Liver (tissue), 3 donors: ENCODE measurements around the gene PKIG.

Experiments
- EGR1 ChIP-seq, 2 donors: IDR thresholded peaks; 2 replicates each; pipeline ENCODE4 v1.6.1; 2016 to 2018; ENCODE audit warnings: antibody characterized with exemption in 2 of 2, low read depth in 2 of 2
- FOXA2 ChIP-seq: IDR thresholded peaks from 2 replicates; pipeline ENCODE4 v1.6.1; 2016; ENCODE audit warnings: antibody characterized with exemption
- GABPA ChIP-seq, 2 donors: IDR thresholded peaks in 1 of 2; conservative IDR thresholded peaks in 1 of 2; 2 replicates each; pipeline ENCODE4 v1.6.1; 2016; ENCODE audit warnings: antibody characterized with exemption in 2 of 2, mild to moderate bottlenecking in 1 of 2, moderate library complexity in 1 of 2
- HNF4A ChIP-seq, 2 donors: conservative IDR thresholded peaks; 2 replicates each; pipeline ENCODE4 v1.6.1; 2016; ENCODE audit warnings: antibody characterized with exemption in 2 of 2, mild to moderate bottlenecking in 2 of 2
- JUND ChIP-seq, 2 donors: IDR thresholded peaks; 2 replicates each; pipeline ENCODE4 v1.6.1; 2016; ENCODE audit warnings: antibody characterized with exemption in 2 of 2
- SP1 ChIP-seq: IDR thresholded peaks from 2 replicates; pipeline ENCODE4 v1.6.1; 2018; ENCODE audit warnings: antibody characterized with exemption, mild to moderate bottlenecking
- TAF1 ChIP-seq: conservative IDR thresholded peaks from 2 replicates; pipeline ENCODE4 v1.6.1; 2016; ENCODE audit warnings: antibody characterized with exemption, mild to moderate bottlenecking
- YY1 ChIP-seq: IDR thresholded peaks from 2 replicates; pipeline ENCODE4 v1.6.1; 2016; ENCODE audit warnings: antibody characterized with exemption, mild to moderate bottlenecking
- TF ChIP-seq, protein P1 (sequence below): fragments of 150-350 bp; IDR thresholded peaks from 2 replicates; pipeline ENCODE4 v1.5.1; 2017; ENCODE audit warnings: improper control_type of control experiment, low read depth, low read length; ENCODE audit not compliant: missing input control
- TF ChIP-seq, protein P2 (sequence below): IDR thresholded peaks from 2 replicates; pipeline ENCODE4 v1.6.1; 2016; ENCODE audit warnings: antibody characterized with exemption
- donor health status: healthy.
- donor health status: healthy.

DNA sequence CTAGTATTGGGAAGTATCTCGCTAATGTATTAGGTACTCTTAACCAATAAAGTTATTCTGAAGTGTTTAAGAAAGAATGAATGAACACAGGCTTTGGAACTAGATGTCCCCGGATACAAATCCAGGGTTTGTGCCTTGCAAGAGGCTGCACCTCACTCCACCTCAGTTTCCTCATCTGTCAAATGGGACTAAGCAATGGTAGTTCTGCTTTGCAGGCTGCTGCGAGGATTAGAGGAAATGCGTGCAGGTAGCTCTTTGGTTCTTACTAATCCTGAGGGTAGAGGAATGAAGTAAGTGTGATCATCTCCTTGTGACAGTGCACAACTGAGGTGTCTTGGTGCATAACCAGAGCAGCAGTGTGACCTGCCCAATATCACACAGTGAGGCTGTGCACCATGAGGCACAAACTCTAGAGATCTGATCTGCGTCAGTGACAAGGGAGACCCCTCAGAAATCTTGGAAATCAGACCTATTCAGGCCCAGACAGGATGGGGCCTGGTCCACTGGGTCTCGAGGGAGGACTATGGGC is 42.4 kb downstream of the PKIG start:
- TF ChIP-seq, protein P1, sequence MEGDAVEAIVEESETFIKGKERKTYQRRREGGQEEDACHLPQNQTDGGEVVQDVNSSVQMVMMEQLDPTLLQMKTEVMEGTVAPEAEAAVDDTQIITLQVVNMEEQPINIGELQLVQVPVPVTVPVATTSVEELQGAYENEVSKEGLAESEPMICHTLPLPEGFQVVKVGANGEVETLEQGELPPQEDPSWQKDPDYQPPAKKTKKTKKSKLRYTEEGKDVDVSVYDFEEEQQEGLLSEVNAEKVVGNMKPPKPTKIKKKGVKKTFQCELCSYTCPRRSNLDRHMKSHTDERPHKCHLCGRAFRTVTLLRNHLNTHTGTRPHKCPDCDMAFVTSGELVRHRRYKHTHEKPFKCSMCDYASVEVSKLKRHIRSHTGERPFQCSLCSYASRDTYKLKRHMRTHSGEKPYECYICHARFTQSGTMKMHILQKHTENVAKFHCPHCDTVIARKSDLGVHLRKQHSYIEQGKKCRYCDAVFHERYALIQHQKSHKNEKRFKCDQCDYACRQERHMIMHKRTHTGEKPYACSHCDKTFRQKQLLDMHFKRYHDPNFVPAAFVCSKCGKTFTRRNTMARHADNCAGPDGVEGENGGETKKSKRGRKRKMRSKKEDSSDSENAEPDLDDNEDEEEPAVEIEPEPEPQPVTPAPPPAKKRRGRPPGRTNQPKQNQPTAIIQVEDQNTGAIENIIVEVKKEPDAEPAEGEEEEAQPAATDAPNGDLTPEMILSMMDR: no peak
- TF ChIP-seq FOXA2: no peak
- TF ChIP-seq GABPA (IDR thresholded peaks at IDR 0.05 in 1 of 2, conservative IDR thresholded peaks at IDR 0.05 in 1 of 2): no peak
- TF ChIP-seq JUND (IDR thresholded peaks at IDR 0.05): no peak
- no peak for TF ChIP-seq SP1
- TF ChIP-seq YY1: no peak
- no peak for TF ChIP-seq HNF4A (conservative IDR thresholded peaks at IDR 0.05)
- TF ChIP-seq EGR1 (IDR thresholded peaks at IDR 0.05; ENCODE audit: low read depth in 2 of 2): no peak
- TF ChIP-seq, protein P2, sequence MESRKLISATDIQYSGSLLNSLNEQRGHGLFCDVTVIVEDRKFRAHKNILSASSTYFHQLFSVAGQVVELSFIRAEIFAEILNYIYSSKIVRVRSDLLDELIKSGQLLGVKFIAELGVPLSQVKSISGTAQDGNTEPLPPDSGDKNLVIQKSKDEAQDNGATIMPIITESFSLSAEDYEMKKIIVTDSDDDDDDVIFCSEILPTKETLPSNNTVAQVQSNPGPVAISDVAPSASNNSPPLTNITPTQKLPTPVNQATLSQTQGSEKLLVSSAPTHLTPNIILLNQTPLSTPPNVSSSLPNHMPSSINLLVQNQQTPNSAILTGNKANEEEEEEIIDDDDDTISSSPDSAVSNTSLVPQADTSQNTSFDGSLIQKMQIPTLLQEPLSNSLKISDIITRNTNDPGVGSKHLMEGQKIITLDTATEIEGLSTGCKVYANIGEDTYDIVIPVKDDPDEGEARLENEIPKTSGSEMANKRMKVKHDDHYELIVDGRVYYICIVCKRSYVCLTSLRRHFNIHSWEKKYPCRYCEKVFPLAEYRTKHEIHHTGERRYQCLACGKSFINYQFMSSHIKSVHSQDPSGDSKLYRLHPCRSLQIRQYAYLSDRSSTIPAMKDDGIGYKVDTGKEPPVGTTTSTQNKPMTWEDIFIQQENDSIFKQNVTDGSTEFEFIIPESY: no peak
- no peak for TF ChIP-seq TAF1
